Measurements from ENCODE around the gene WDR38.

DNA sequence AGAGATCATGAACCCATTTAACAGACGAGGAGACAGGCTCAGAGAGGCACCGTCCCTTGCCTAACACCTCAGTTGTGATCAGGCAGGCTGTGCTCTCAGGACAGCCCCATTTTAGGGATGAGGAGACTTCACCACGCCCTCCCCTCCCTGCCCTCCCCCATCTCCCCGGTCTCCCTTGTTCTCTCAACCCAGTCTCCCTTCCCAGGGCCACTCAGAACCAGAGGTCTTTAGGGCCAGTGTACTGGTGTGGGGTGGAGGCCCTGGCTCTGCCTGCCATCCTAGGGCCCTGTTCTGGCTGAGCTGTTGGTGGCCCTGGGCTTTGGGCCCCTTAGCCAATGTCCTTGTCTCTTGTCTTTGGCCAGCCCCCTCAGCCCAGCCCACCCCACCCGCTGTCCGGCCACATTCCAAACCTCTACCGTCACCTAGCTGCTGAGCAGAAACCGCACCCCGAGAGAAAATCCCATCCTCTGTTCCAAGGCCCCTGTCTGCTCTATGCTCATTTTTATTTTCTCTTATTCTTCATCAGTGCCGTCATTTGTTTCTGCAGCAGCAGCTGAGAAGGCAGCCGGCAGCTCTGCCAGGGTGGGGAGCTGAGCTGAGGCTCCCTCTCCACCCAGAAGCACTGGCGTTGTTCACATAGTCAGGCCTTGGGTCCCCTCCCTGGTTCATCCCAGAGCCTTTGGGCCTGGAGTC, 42.5 kb upstream of the WDR38 start:
- no peak for TF ChIP-seq POLR2A (IDR thresholded peaks at IDR 0.05)
- no peak for TF ChIP-seq CTCF (IDR thresholded peaks at IDR 0.05)
- TF ChIP-seq EP300 (IDR thresholded peaks at IDR 0.05), result no peak
- TF ChIP-seq POLR2AphosphoS5 (IDR thresholded peaks at IDR 0.05), result no peak
